ENCODE measurements around the gene ST7.
A peak's percentile ranks its signal among the peaks of the same experiment; 100 is the strongest.

Gene ST7

DNA sequence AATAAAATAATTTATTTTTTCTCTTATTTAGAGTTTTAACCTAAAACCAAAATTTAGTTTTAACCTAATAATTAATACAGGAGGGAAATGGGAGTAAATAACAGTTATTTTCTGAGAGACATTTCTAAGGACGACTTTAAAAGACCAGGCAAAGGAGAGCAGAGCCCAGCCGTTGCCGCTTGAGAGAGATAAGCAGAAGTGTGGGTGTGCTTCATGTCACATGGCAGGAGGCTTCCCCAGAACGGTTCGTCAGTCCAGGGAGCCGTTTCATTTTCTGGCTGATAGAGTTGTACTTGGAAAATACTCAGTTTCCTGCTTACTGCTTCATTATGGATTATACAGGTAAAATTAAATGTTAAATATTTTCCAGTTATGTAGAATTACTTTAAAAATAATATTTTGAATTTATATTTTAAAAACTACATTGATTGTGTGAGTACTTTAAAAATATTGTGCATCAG, 61.4 kb downstream of the ST7 start:
- Histone ChIP-seq H3K4me3 (peak overlapping the region; percentile 51), H3K27ac (peak overlapping the region; percentile 31 to 52)

DNA sequence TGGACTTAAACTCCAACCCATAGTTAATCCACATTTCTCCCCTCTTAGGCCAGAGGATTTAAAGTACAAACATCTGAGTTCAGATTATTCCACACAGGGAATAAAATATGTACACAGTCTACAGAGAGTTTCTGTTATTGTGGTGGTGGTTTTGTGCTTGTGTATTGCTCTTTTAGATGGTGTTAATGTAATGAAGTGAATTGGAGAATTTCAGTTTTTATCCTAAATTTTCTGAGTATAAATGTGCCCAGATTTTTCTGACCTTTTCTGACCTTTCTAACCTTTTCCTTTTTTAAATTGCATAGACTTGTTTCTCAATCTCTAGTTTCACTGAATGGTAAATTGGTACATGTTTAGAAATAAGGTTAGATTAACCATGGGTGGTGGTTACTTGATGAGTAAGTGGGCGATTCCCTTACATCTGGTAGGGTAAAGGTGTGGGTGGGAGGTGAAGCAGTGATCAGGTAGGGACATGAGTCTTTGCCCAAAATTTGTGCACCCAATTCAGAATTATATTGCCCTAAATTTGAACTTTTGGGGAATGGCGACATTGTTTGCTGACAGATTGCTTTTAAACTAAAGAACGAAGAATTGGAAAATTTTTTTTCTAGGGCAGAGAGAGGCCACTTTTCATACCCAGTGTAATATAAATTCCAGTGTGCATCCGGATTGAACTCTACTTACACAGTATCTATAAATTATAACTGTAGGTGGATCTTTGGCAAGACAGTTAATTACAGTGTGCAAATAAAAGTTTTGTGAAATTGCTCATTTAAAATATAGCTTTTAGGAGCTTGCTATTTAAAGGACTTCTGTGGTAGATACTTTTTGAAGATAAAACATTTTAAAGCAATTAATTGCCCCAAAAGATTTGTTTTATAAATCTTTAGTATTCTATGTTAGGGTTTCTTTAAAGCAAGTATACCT, 62.2 kb downstream of the ST7 start:
- Histone ChIP-seq H3K4me3 (peak overlapping the region; percentile 51), H3K27ac (peak overlapping the region; percentile 31 to 52)
- no peak for DNase-seq (ENCODE audit: low spot score)
- TF ChIP-seq, protein P1, sequence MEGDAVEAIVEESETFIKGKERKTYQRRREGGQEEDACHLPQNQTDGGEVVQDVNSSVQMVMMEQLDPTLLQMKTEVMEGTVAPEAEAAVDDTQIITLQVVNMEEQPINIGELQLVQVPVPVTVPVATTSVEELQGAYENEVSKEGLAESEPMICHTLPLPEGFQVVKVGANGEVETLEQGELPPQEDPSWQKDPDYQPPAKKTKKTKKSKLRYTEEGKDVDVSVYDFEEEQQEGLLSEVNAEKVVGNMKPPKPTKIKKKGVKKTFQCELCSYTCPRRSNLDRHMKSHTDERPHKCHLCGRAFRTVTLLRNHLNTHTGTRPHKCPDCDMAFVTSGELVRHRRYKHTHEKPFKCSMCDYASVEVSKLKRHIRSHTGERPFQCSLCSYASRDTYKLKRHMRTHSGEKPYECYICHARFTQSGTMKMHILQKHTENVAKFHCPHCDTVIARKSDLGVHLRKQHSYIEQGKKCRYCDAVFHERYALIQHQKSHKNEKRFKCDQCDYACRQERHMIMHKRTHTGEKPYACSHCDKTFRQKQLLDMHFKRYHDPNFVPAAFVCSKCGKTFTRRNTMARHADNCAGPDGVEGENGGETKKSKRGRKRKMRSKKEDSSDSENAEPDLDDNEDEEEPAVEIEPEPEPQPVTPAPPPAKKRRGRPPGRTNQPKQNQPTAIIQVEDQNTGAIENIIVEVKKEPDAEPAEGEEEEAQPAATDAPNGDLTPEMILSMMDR (IDR thresholded peaks at IDR 0.05) = no peak

More for the DNA sequence above, 61.4 kb downstream of the ST7 start:
- TF ChIP-seq, protein P1 (IDR thresholded peaks at IDR 0.05) = no peak
- no peak for DNase-seq (ENCODE audit: low spot score)

DNA sequence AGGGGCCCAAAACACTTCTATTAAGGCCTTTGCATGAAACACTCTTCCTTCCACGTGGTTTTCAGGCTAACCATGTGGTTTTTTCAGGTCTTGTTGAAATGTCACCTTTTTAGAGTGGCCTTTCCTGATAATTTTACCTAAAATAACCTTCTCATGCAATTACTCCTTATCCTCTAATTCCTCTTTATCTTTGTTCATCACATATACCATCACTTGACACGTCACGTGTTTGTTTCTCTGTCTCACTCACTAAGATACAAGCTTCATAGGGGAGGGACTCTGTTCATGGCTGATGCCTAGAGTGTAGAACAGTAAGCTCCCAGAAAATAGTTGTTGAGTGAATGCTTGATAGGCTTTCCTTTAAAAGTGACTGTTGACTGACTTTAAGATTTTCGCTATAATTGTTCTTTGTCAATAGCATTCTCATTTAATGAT, 63.7 kb downstream of the ST7 start:
- Histone ChIP-seq H3K27ac (peak overlapping the region in 1 of 2 donors; percentile 33), H3K4me3 (no peak overlapping the region)
- DNase-seq (ENCODE audit: low spot score) = no peak
- TF ChIP-seq, protein P1 (IDR thresholded peaks at IDR 0.05) = no peak

DNA sequence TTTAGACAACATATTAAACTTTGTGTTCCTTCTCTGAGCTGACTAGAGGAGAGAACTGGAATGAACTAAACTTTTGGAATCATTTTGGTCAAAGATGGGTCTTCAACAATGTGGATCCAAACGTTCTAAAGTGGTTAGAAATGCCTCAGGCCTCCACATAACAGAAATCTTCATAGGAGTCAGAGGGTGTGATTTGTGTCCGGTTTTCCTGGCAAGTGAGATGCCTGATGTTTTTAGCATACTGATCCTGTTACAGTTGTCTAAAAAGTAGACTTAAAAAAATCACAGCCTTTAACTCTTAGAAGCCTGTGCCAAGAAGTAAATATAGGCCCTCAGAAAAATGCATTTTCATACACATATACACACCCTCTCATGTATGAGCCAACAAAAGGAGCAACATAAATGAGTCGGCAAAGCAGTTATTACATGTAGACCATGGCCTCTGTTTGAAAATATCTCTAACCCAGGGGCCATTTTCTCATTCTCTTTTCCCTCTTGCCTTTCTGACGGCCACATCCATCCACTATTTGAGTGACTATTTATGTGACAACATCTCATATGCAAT, 64.5 kb downstream of the ST7 start:
- H3K27ac ChIP-seq = peak overlapping the region; percentile 27 to 33
- DNase-seq (ENCODE audit: low spot score) = no peak

DNA sequence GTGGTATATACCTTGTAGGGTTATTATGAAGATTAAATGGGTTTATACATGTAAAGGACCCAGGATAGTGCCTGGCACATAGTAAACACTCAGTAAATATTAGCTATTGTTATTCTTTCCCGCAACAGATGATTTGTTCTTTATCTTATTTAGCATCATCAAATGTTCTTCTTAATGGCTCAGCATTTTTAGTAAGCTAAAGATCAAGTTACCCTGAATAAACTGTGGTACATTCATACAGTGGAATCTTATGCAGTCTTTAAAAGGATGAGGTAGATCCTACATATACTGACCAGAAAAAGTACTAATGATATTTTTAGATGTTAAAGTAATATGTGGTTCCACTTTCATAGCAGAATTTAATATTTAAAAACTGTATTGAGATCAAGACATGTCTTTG, 65.4 kb downstream of the ST7 start:
- DNase-seq (ENCODE audit: low spot score) = no peak
- Histone ChIP-seq H3K4me3 (no peak overlapping the region), H3K27ac (no peak overlapping the region)
- TF ChIP-seq, protein P1 (IDR thresholded peaks at IDR 0.05) = no peak

More for the DNA sequence above, 64.5 kb downstream of the ST7 start:
- no peak overlapping the region for H3K4me3 ChIP-seq
- TF ChIP-seq, protein P1 (IDR thresholded peaks at IDR 0.05) = no peak

DNA sequence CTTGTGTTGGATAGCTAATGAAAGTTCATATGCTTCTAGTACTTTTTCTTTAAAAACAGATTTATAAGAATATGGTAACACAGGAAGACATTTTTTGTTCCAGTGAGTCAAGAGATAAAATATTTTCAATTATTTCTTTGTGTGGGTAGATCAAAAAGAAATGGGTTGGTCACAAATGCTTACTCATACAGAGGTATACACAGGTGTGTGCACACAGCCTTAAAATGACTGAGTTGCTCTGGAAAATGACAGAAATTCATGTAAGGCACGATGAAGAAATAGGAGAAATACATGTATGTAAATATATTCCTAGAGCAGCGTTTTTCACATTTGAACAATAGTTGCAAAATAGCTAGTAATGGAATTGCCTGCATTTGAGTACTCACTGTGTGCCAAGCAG, 66.0 kb downstream of the ST7 start:
- Histone ChIP-seq H3K27ac (peak overlapping the region in 1 of 2 donors; percentile 62), H3K4me3 (peak overlapping the region; percentile 62)
- TF ChIP-seq, protein P1 (IDR thresholded peaks at IDR 0.05) = no peak
- no peak for DNase-seq (ENCODE audit: low spot score)
